ENCODE results near the gene FHIT.
"Not testable (repeated sequence)": the region's sequence is repeated elsewhere in the genome, so short reads cannot be mapped to it uniquely, and the experiment has no call there.

The FHIT gene

GRCh38 chr3:60673123-60673522 lies 578.1 kb downstream of the FHIT start:
- DNase-seq = no peak

- DNase-seq = not testable (repeated sequence)
Observed at GRCh38 chr3:60672337-60672736, 578.9 kb downstream of the FHIT start.

DNA sequence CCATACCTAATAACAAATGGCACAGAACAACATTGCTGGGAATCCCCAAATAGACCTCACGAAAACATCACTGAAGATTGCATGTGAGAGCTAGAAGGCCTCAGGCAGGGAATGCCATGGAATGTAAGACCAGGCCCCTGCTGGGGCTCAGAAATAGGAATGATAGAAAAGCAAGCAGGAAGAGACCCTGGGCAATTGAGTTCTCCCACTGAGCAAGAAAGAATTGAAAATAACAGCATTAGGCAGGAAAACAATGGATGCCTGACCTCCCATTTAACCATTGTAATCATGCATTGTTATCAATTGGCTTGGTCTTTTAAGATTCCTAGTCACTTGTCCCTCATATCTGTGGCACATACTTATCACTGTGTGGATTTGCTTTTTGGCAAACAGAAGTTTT lies 581.6 kb downstream of the FHIT start:
- DNase-seq = no peak

GRCh38 chr3:60660026-60660425 lies 591.2 kb downstream of the FHIT start:
- DNase-seq = no peak

DNA sequence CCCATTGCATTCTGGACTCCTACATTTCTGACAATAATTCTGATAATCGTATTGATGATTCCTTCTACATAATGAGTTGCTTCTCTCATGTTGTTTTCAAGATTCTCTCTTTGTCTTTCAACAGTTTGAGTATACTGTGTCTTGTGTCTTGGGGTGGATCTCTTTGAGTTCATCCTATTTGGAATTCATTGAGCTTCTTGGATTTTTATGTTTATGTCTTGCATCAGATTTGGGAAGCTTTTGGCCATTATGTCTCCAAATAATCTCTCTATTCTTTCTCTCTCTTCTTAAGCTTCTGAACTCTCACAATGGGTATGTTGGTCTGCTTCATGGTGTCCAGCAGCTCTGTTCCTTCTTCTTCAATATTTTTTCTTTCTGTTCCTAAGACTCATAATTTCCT lies 592.2 kb downstream of the FHIT start:
- no peak for DNase-seq

- no peak for DNase-seq
Observed at GRCh38 chr3:60657972-60658371, 593.3 kb downstream of the FHIT start.

DNA sequence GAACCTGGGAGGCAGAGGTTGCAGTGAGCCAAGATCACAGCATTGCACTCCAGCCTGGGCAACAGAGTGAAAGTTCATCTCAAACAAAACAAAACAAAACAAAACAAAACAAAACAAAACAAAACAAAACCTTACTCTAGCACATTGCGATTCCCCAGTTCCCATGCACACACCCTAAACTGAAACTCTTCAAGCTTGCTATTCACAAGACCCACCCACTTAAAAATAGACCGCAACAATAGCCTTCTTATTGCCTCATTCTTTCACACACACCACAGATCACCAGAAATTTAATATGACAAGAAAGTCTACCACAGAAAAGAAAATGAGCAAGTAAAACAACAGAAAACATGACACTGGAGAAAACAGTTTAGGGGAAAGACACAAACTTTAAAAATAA lies 598.4 kb downstream of the FHIT start:
- DNase-seq = no peak

DNA sequence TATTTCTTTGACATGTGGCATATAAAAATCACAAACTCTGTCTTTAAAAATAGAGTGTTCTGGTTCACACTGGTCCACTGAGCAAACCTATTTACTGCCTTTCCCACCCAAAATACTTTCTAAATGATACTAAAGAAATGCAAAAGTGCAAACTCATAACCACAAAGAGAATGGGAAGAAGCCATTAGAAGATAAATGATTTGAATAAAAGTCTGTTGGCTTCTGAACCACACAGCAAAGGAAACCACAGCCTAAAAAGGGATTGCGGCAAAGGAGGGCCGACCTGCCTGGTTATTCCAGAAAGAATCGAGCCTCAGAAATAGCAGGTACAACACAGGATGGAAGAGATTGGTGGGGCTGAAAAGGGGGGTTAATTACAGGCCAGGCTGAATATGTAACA lies 599.5 kb downstream of the FHIT start:
- no peak for DNase-seq

GRCh38 chr3:60650171-60650570 lies 601.1 kb downstream of the FHIT start:
- no peak for DNase-seq

DNA sequence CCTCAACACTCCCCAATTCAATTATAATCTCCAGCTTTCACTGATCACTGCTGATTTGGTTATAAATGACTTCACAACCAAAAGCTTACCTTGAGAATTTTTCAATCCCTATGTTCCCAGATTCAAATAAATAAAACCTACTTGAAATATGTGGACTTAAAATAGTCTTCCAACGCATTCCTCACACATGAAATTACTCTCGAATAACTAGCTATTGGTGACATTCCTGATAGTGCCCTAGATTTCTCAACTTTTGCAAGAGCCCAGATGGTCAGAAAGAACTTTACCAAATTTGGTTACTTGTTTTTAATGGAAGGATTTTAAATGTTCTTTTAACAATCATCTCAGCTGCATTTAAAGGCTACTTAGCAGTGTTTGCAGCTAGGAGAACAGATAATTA lies 605.5 kb downstream of the FHIT start:
- DNase-seq = no peak

GRCh38 chr3:60643831-60644230 lies 607.4 kb downstream of the FHIT start:
- no peak for DNase-seq

- DNase-seq = no peak
Observed at GRCh38 chr3:60641354-60641753, 609.9 kb downstream of the FHIT start.

- DNase-seq = no peak
Observed at GRCh38 chr3:60636846-60637245, 614.4 kb downstream of the FHIT start.

DNA sequence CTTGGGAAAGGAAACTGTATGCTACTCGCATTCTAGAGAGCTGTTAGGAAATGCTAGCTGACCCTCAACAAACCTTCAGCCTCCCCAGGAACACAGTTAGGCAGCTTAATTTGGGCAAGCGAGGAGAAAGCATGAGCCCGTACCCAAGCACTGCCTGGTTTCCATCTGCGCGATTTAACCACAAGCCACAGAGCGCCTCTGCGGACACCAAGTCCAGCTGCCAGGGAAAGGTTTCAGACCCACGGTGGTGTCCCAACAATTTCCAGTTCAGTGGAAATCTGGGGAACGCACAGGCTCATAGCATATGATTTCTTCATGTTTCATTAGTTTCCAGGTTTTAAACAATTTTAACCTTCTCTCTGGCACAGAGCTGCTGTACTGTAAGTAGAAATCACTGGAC lies 617.6 kb downstream of the FHIT start:
- DNase-seq = no peak

- no peak for DNase-seq
Observed at GRCh38 chr3:60631509-60631908, 619.7 kb downstream of the FHIT start.

- no peak for DNase-seq
Observed at GRCh38 chr3:60630953-60631352, 620.3 kb downstream of the FHIT start.

DNA sequence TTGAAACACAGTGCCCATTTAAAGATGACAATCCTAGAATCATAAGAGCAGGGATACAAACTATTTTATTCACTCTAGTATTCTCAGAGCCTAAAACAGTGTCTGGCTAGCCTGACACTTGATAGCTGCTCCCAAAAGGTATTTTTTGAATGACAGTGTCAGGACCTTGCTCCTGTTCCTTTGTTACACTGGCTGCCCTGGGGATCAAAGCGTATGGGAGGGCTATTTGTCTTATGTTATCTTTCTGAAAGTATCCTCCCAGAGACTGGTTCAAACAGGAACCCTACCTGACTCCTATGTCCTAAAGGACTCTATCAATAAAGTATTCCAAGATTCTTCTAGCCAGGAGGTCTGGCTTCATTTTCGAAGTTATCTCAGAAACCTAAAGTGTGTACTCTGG lies 621.4 kb downstream of the FHIT start:
- no peak for DNase-seq

DNA sequence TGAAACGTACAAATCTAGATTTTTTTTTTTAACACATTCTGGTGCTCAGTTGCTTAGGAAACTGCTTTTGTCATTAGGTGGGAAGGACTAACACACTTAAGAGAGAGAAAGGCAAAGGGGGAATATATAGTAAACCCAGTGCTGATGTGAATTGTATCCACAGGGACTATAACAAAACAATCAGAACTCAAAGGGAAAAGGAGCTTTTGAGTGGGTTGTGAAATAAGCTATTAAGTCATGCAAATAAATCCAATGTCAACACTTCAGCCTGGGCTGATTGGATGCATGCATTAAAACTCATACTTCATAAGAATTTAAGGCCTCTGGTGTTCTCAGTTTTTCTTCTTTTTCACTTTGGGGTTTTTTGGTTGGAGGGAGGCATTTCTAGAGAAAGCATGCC lies 628.9 kb downstream of the FHIT start:
- no peak for DNase-seq

DNA sequence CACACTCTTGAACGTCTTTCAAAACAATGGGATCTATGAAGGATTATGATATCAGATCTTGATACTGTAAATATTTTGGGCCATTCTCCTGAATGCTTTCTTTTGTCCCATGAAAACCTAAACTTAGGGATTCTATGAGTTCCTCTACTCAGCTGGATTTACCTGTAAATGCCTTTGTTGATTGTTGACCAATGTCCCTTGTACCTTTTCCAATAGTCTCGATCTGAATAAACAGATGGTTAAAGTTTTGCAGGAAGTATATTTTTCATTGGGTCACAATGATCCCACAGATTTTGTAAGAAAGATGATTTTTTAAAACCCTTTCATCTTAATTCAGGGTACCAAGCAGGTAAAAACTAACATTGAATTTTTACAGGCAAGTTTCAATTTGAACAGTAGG lies 634.1 kb downstream of the FHIT start:
- DNase-seq = no peak

- DNase-seq = no peak
Observed at GRCh38 chr3:60613769-60614303, 637.4 kb downstream of the FHIT start.

GRCh38 chr3:60610441-60611112 lies 640.7 kb downstream of the FHIT start:
- no peak for DNase-seq

GRCh38 chr3:60609446-60609845 lies 641.8 kb downstream of the FHIT start:
- DNase-seq = no peak

GRCh38 chr3:60603860-60604259 lies 647.4 kb downstream of the FHIT start:
- no peak for DNase-seq

- no peak for DNase-seq
Observed at GRCh38 chr3:60600848-60601247, 650.4 kb downstream of the FHIT start.

GRCh38 chr3:60599586-60599985 lies 651.7 kb downstream of the FHIT start:
- no peak for DNase-seq

Measured in stimulated activated CD4-positive, alpha-beta T cell treated with anti-CD3 and anti-CD28 coated beads, Interleukin-2, amount 100 ng/mL, for 48 hours (primary cell).